GM19397 (cell line): ENCODE results near the gene MOB2.

Source experiments
- ATAC-seq: cut with Tn5 transposase; IDR thresholded peaks from one replicate; pipeline ENCODE4 v1.9.1; 2021; ENCODE audit warnings: mild to moderate bottlenecking, moderate library complexity; ENCODE audit not compliant: unreplicated experiment

Gene MOB2

GRCh38 chr11:1473786-1474185 lies 12.8 kb downstream of the MOB2 start:
- no peak for ATAC-seq

- no peak for ATAC-seq
Measured at GRCh38 chr11:1473011-1473628, 13.5 kb downstream of the MOB2 start.

- no peak for ATAC-seq
Measured at GRCh38 chr11:1472180-1473005, 14.2 kb downstream of the MOB2 start.

GRCh38 chr11:1471736-1472135 lies 14.8 kb downstream of the MOB2 start:
- ATAC-seq: no peak

GRCh38 chr11:1470681-1471611 lies 15.6 kb downstream of the MOB2 start:
- no peak for ATAC-seq

- no peak for ATAC-seq
Measured at GRCh38 chr11:1469911-1470680, 16.5 kb downstream of the MOB2 start.

- no peak for ATAC-seq
Measured at GRCh38 chr11:1469287-1469910, 17.2 kb downstream of the MOB2 start.

GRCh38 chr11:1468473-1469066 lies 18.0 kb downstream of the MOB2 start:
- no peak for ATAC-seq

- no peak for ATAC-seq
Measured at GRCh38 chr11:1468002-1468401, 18.6 kb downstream of the MOB2 start.

- no peak for ATAC-seq
Measured at GRCh38 chr11:1467270-1467669, 19.3 kb downstream of the MOB2 start.

- ATAC-seq: no peak
Measured at GRCh38 chr11:1466784-1467183, 19.8 kb downstream of the MOB2 start.

GRCh38 chr11:1463056-1463455 lies 23.5 kb downstream of the MOB2 start:
- ATAC-seq: no peak

GRCh38 chr11:1462698-1462975 lies 23.9 kb downstream of the MOB2 start:
- ATAC-seq: no peak

- no peak for ATAC-seq
Measured at GRCh38 chr11:1461826-1462697, 24.5 kb downstream of the MOB2 start.

- no peak for ATAC-seq
Measured at GRCh38 chr11:1460986-1461825, 25.4 kb downstream of the MOB2 start.

- no peak for ATAC-seq
Measured at GRCh38 chr11:1460396-1460985, 26.1 kb downstream of the MOB2 start.

GRCh38 chr11:1459764-1460395 lies 26.7 kb downstream of the MOB2 start:
- no peak for ATAC-seq
